HS-5 (cell line): ENCODE data around the gene ENTPD7.
A peak's percentile ranks its signal among the peaks of the same experiment; 100 is the strongest.
"Not testable (repeated sequence)": the region's sequence is repeated elsewhere in the genome, so short reads cannot be mapped to it uniquely, and the experiment has no call there.

Experiments
- DNase-seq: peaks from one replicate; pipeline ENCODE4 v3.0.0-alpha.2; 2012; ENCODE audit warnings: low read depth

The ENTPD7 gene, protein sequence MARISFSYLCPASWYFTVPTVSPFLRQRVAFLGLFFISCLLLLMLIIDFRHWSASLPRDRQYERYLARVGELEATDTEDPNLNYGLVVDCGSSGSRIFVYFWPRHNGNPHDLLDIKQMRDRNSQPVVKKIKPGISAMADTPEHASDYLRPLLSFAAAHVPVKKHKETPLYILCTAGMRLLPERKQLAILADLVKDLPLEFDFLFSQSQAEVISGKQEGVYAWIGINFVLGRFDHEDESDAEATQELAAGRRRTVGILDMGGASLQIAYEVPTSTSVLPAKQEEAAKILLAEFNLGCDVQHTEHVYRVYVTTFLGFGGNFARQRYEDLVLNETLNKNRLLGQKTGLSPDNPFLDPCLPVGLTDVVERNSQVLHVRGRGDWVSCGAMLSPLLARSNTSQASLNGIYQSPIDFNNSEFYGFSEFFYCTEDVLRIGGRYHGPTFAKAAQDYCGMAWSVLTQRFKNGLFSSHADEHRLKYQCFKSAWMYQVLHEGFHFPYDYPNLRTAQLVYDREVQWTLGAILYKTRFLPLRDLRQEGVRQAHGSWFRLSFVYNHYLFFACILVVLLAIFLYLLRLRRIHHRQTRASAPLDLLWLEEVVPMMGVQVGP

GRCh38 chr10:99659031-99659867 lies at the start of gene ENTPD7:
TSS of gene ENTPD7 (plus strand) at chr10:99659509. CDS start at chr10:99659957, 448 bp downstream.
- peak; percentile 71 for DNase-seq

DNA sequence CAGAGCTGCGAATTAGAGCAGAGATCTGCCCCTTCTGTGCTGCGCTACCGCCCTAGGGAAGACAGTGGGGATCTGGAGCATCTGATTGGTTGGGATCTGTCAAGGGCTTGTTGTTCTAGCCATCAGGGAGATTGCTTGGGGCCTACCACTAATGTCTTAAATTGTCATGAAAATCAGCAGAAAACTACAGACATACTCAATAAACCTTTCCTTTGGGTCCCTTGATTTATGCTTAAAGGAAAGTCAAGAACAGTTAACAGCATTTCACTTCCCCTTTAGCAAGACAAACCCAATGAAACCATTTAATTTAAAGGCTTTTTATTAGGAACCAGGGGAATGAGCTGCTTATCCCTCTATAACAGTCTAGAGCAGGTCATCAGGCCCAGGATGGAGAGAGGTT lies 49.1 kb upstream of the ENTPD7 start:
- no peak for DNase-seq

DNA sequence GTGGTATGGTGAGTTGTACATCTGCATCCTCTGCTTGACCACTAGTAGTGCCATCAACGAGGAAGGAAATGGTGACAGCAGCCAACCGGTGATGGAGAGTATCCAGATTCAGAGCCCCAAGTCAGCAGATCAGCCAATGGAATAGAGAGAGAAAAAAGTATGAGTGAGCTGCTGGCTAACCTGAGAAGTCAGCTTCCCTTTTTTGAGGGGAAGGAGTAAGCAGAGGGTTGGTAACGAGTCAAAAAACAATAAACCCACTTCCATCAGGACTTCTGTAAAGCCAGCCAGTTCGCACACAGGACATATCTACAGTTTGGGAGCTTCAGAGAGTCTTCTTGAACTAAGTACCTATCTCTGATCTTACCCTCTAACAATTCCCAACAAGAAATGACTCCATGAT lies 48.0 kb upstream of the ENTPD7 start:
- DNase-seq, result no peak

DNA sequence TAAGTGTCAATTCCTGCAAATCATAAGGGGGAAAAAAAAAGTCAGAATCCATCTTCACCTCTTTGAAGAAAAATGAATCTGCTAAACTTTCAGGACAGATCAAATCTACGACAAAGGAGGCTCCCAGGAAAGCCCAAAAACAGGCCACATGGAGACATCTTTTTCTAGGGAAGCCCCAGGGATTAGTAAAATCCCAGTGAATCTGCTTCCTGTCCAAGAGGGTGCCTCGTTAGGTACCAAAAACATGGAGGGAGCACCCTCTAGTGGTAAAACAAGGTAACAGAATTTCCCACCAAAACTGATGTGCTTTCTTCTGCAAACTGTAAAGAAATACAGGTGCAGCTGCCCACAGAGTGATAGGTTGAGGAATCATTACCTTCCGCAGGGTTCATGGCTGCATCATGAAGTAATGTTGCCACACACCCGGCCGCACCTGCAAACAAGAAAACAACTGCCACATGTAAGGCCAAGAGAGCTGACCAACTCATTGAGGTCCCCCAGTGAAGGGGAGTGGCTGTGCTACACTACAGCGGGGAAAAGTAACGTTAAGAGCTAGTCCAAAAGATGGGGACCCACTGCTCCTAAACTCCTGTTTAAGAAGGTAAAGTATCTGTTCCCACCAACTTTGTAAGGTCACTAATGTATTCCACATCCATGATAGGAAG lies 47.0 kb upstream of the ENTPD7 start:
- DNase-seq, result peak; percentile 47

DNA sequence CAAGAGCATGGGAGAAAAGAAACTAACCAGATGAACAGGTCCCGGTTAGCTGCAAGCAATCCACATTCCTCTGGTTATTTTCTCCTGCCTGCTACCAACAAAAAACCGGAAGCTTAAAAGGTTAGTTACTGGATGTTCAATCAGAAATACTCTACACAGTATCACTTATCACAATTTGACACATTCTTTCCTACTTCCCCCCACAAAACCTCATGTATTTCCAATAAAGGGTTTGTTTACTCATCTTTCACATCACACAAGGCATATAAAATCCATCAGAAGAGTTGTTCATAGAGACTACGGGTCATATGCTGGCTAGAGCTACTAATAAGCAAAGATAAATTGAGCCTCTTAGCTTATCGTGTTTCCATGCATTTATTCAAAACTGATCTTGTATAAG lies 43.9 kb upstream of the ENTPD7 start:
- DNase-seq, result no peak

GRCh38 chr10:99617696-99618095 lies 41.6 kb upstream of the ENTPD7 start:
- no peak for DNase-seq

GRCh38 chr10:99619090-99619800 lies 40.1 kb upstream of the ENTPD7 start:
- DNase-seq, result no peak

GRCh38 chr10:99619851-99620710 lies 39.2 kb upstream of the ENTPD7 start, which contains the start of gene SLC25A28:
TSS of gene SLC25A28 (minus strand) at chr10:99620439. CDS start at chr10:99620335, 104 bp downstream.
- DNase-seq, result peak; percentile 98

DNA sequence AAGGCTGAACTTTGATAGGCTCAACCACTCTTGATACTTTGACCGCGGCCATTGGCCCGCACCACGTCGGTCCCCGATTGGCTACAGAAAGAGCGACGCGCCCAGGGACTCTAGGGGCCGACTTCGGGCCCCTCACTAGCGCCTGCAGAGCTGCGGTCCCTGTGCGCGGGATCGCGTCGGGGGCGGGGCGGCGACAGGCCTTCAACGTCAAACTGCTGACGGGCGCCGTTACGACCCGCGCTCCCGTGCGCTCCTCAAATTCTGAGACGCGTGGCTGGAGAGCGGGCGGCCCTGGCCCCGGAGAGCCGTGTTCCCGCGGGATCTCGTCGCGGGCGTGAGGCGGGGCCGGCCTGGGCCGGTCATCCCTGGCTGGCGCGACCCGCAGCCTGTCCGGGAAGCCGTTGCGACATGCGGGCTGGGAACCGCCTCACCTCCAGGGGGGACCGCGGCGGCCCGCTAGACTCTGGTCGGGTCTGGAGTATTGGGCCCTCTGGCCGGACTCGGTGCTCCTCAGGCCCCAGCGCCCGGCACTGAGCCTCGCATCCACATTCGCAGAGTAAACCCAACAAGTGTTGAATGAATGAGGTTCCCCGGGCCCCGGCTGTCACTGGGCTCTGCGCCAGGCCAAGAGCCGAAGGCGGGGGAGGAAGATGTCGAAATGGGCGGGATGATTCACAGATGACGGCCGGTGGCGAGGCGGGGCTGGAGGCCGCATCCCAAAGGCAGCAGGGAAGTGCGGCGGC lies 38.4 kb upstream of the ENTPD7 start:
- DNase-seq, result peak; percentile 81

- DNase-seq, result no peak
Measured at GRCh38 chr10:99621454-99622251, 37.7 kb upstream of the ENTPD7 start.

DNA sequence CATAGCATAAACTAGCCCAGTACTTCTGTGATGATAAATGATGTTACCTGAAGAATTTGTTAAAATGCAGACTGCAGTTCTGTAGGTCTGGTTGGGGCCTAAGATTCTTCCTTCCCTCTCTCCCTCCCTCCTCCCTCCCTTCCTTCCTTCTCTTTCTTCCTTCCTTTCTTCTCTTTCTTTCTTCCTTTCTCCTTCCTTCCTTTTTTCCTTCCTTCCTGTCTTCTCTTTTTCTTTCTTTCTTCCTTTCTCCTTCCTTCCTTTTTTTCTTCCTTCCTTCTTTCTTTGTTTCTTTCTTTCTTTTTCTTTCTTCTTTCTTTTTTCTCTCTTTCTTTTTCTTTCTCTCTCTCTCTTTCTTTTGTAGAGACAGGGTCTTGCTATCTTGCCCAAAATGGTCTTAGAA lies 35.4 kb upstream of the ENTPD7 start:
- DNase-seq, result no peak

DNA sequence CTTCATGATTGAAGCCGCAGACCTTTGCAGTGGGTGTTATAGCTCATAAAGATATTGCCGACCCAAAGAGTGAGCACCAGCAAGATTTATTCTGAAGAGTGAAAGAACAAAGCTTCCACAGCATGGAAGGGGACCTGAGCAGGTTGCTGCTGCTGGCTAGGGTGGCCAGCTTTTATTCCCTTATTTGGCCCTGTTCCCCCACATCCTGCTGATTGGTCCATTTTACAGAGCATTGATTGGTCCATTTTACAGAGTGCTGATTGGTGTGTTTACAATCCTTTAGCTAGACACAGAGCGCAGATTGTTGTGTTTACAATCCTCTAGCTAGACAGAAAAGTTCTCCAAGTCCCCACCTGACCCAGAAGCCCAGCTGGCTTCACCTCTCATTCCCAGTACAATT lies 34.2 kb upstream of the ENTPD7 start:
- DNase-seq, result not testable (repeated sequence)

DNA sequence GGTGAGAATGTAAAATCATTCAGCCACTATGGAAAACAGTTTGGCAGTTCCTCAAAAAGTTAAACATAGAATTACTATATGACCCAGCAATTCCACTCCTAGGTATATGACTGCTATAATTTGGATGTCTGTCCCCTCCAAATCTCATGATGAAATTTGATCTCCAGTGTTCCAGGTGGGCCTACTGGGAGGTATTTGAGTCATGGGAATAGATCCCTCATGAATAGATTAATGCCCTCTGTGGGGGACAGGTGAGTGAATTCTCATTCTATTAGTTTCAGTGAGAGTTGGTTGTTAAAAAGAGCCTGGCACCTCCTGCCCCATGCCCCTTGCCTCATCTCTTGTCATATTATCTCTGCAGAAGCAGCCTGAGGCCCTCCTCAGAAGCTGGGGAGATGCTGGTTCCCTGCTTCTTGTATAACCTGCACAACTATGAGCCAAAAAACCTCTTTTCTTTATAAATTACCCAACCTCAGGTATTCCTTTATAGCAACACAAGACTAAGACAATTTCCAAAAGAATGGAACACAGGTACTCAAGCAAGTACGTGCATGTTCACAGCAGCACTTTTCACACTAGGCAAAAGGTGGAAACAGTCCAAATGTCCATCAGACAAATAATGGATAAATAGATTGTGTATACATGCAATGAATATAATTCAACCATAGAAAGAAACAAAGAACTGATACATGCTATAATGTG lies 30.2 kb upstream of the ENTPD7 start:
- no peak for DNase-seq

GRCh38 chr10:99629625-99629978 lies 29.7 kb upstream of the ENTPD7 start:
- no peak for DNase-seq

DNA sequence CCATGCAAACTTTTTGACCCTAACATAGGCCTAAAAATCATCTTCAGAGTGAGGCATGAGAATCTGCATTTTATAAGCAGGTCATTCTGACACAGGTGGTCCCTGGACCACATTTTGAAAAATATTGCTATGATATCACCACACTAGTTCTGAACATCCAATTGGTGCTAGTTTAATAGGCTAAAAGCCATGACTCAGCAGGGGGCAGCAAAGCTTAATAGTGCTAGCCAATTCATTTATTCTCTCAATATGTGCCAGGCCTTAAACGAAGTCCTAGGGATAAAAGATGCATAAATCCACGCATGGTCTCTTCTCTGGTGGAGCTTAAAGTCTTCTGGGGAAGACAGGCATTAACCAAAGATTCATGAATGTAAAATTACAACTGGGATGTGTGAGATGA lies 28.9 kb upstream of the ENTPD7 start:
- DNase-seq, result no peak

GRCh38 chr10:99630991-99631390 lies 28.3 kb upstream of the ENTPD7 start:
- no peak for DNase-seq

DNA sequence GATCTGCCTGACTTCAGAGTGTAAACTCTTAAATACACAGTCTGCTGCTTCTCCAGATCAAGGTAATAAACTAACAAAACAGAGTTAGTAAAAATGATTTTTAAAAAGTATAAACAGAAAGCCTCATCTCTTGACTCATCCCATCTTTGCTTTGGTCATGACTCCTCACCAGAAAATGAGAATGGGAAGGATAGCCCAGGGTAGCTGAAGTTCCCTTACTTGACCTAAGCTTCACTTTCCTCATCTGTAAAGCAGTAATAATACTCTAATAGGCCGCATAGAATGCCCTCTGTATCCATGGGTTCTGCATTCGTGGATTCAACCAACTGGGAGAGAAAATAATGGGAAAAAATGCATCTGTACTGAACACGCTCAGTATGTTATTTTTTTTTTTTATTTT lies 27.8 kb upstream of the ENTPD7 start:
- no peak for DNase-seq

GRCh38 chr10:99633832-99634231 lies 25.5 kb upstream of the ENTPD7 start:
- no peak for DNase-seq
